ENCODE measurements around the gene TBCK.

TBCK gene
- total RNA-seq = 19.0 to 68.6 (median 38.9) reads per million in 9 experiments

GRCh38 chr4:106315968-106316772, at the start of gene TBCK, which contains the start of gene AIMP1:
Gene TBCK (minus strand): TSS chr4:106316209. CDS start chr4:106308960, 7,249 bp downstream.
Gene AIMP1 (plus strand): TSS chr4:106316550. CDS start chr4:106325010, 8,460 bp downstream.
- H3K27ac Mint-ChIP-seq = no peak within 1 kb of the TSS
- ATAC-seq (replicated peaks) = peak; percentile 84
- no peak within 1 kb of the TSS for H3K4me3 Mint-ChIP-seq
- DNase-seq = peak; percentile 84 to 93 (median 89)
- no peaks in the 10 kb centered on the region for H3K9me3 Mint-ChIP-seq
- no peaks in the 10 kb centered on the region for H3K27me3 Mint-ChIP-seq
- peaks cover 14% of the 10 kb centered on the region for H3K36me3 Mint-ChIP-seq (ENCODE audit: insufficient read depth)
- H3K4me1 Mint-ChIP-seq (ENCODE audit: low read depth in 2 of 2) = peaks cover 14 to 17% of the 10 kb centered on the region in 2 donors

GRCh38 chr4:106365613-106366012, 49.6 kb upstream of the TBCK start:
- Mint-ChIP-seq H3K9me3 (no peaks in the 10 kb centered on the region), H3K36me3 (ENCODE audit: insufficient read depth) (no peaks in the 10 kb centered on the region), H3K4me3 (no peak overlapping the region), H3K27me3 (peaks cover 26 to 35% of the 10 kb centered on the region in 2 donors), H3K4me1 (ENCODE audit: low read depth in 2 of 2) (no peaks in the 10 kb centered on the region), H3K27ac (no peak overlapping the region)
- DNase-seq (no peak), ATAC-seq (replicated peaks) (no peak)

GRCh38 chr4:106364282-106364681, 48.3 kb upstream of the TBCK start:
- ATAC-seq (replicated peaks) (no peak), DNase-seq (no peak)
- Mint-ChIP-seq H3K9me3 (no peaks in the 10 kb centered on the region), H3K36me3 (ENCODE audit: insufficient read depth) (no peaks in the 10 kb centered on the region), H3K27ac (no peak overlapping the region), H3K4me1 (ENCODE audit: low read depth in 2 of 2) (no peaks in the 10 kb centered on the region), H3K27me3 (peaks cover 25 to 26% of the 10 kb centered on the region in 2 donors), H3K4me3 (no peak overlapping the region)

GRCh38 chr4:106362086-106362825, 46.2 kb upstream of the TBCK start:
- H3K4me3 Mint-ChIP-seq = no peak overlapping the region
- H3K36me3 Mint-ChIP-seq (ENCODE audit: insufficient read depth) = no peaks in the 10 kb centered on the region
- ATAC-seq (replicated peaks) = no peak
- H3K9me3 Mint-ChIP-seq = no peaks in the 10 kb centered on the region
- no peaks in the 10 kb centered on the region for H3K4me1 Mint-ChIP-seq (ENCODE audit: low read depth in 2 of 2)
- H3K27me3 Mint-ChIP-seq = peaks cover 11 to 20% of the 10 kb centered on the region in 2 donors
- H3K27ac Mint-ChIP-seq = no peak overlapping the region
- no peak for DNase-seq

GRCh38 chr4:106358899-106359298, 42.9 kb upstream of the TBCK start:
- ATAC-seq (replicated peaks) (no peak), DNase-seq (no peak)
- Mint-ChIP-seq H3K4me1 (ENCODE audit: low read depth in 2 of 2) (peaks cover 0 to 2% of the 10 kb centered on the region in 2 donors), H3K9me3 (no peaks in the 10 kb centered on the region), H3K36me3 (ENCODE audit: insufficient read depth) (no peaks in the 10 kb centered on the region), H3K27me3 (peaks cover 6 to 8% of the 10 kb centered on the region in 2 donors), H3K4me3 (no peak overlapping the region), H3K27ac (no peak overlapping the region)

- H3K9me3 Mint-ChIP-seq = no peaks in the 10 kb centered on the region
- H3K36me3 Mint-ChIP-seq (ENCODE audit: insufficient read depth) = no peaks in the 10 kb centered on the region
- H3K27me3 Mint-ChIP-seq = no peaks in the 10 kb centered on the region
- H3K4me1 Mint-ChIP-seq (ENCODE audit: low read depth in 2 of 2) = peaks cover 0 to 2% of the 10 kb centered on the region in 2 donors
- ATAC-seq (replicated peaks) (no peak), DNase-seq (no peak)
- H3K4me3 Mint-ChIP-seq = no peak overlapping the region
- peak overlapping the region in 1 of 2 donors; percentile 2 for H3K27ac Mint-ChIP-seq
These were observed 39.2 kb upstream of the TBCK start for GRCh38 chr4:106355193-106355592.

- H3K27ac Mint-ChIP-seq = no peak overlapping the region
- H3K9me3 Mint-ChIP-seq = no peaks in the 10 kb centered on the region
- H3K4me1 Mint-ChIP-seq (ENCODE audit: low read depth in 2 of 2) = peaks cover 0 to 2% of the 10 kb centered on the region in 2 donors
- no peak for ATAC-seq (replicated peaks)
- peaks cover 10% of the 10 kb centered on the region for H3K36me3 Mint-ChIP-seq (ENCODE audit: insufficient read depth)
- no peak overlapping the region for H3K4me3 Mint-ChIP-seq
- no peaks in the 10 kb centered on the region for H3K27me3 Mint-ChIP-seq
- DNase-seq = no peak
These were observed 37.8 kb upstream of the TBCK start for GRCh38 chr4:106353786-106354185.

GRCh38 chr4:106351016-106351415, 35.0 kb upstream of the TBCK start:
- ATAC-seq (replicated peaks) (no peak), DNase-seq (no peak)
- Mint-ChIP-seq H3K4me3 (no peak overlapping the region), H3K27ac (no peak overlapping the region), H3K4me1 (ENCODE audit: low read depth in 2 of 2) (peaks cover 0 to 2% of the 10 kb centered on the region in 2 donors), H3K9me3 (no peaks in the 10 kb centered on the region), H3K27me3 (no peaks in the 10 kb centered on the region), H3K36me3 (ENCODE audit: insufficient read depth) (peaks cover 33% of the 10 kb centered on the region)

- DNase-seq (no peak), ATAC-seq (replicated peaks) (no peak)
- Mint-ChIP-seq H3K27me3 (no peaks in the 10 kb centered on the region), H3K27ac (no peak overlapping the region), H3K4me1 (ENCODE audit: low read depth in 2 of 2) (peaks cover 13 to 23% of the 10 kb centered on the region in 2 donors), H3K36me3 (ENCODE audit: insufficient read depth) (peaks cover 47% of the 10 kb centered on the region), H3K9me3 (no peaks in the 10 kb centered on the region), H3K4me3 (no peak overlapping the region)
These were observed 31.2 kb upstream of the TBCK start for GRCh38 chr4:106347167-106347566.

- Mint-ChIP-seq H3K4me3 (peak overlapping the region in 1 of 2 donors; percentile 3), H3K9me3 (no peaks in the 10 kb centered on the region), H3K4me1 (ENCODE audit: low read depth in 2 of 2) (peaks cover 28 to 47% of the 10 kb centered on the region in 2 donors), H3K27me3 (no peaks in the 10 kb centered on the region), H3K36me3 (ENCODE audit: insufficient read depth) (peaks cover 54% of the 10 kb centered on the region), H3K27ac (peak overlapping the region; percentile 2 to 26)
- ATAC-seq (replicated peaks) (no peak), DNase-seq (no peak)
These were observed 28.6 kb upstream of the TBCK start for GRCh38 chr4:106344647-106344970.

GRCh38 chr4:106343865-106344646, 28.0 kb upstream of the TBCK start:
- H3K27me3 Mint-ChIP-seq = no peaks in the 10 kb centered on the region

GRCh38 chr4:106340774-106341173, 24.8 kb upstream of the TBCK start:
- DNase-seq = no peak
- Mint-ChIP-seq H3K4me3 (peak overlapping the region; percentile 12 to 37), H3K27me3 (no peaks in the 10 kb centered on the region), H3K36me3 (ENCODE audit: insufficient read depth) (peaks cover 55% of the 10 kb centered on the region), H3K27ac (no peak overlapping the region), H3K4me1 (ENCODE audit: low read depth in 2 of 2) (peaks cover 35 to 65% of the 10 kb centered on the region in 2 donors), H3K9me3 (peaks cover 0 to 5% of the 10 kb centered on the region in 2 donors)
- no peak for ATAC-seq (replicated peaks)

More at GRCh38 chr4:106343865-106344646, 28.0 kb upstream of the TBCK start:
- Mint-ChIP-seq H3K4me1 (ENCODE audit: low read depth in 2 of 2) (peaks cover 33 to 52% of the 10 kb centered on the region in 2 donors), H3K4me3 (peak overlapping the region in 1 of 2 donors; percentile 3), H3K36me3 (ENCODE audit: insufficient read depth) (peaks cover 53% of the 10 kb centered on the region), H3K9me3 (no peaks in the 10 kb centered on the region), H3K27ac (peak overlapping the region; percentile 2 to 26)
- no peak for DNase-seq
- ATAC-seq (replicated peaks) = no peak

GRCh38 chr4:106339431-106339830, 23.4 kb upstream of the TBCK start:
- Mint-ChIP-seq H3K27ac (peak overlapping the region in 1 of 2 donors; percentile 41), H3K4me3 (no peak overlapping the region), H3K27me3 (no peaks in the 10 kb centered on the region), H3K36me3 (ENCODE audit: insufficient read depth) (peaks cover 58% of the 10 kb centered on the region), H3K4me1 (ENCODE audit: low read depth in 2 of 2) (peaks cover 32 to 67% of the 10 kb centered on the region in 2 donors), H3K9me3 (peaks cover 0 to 5% of the 10 kb centered on the region in 2 donors)
- DNase-seq (no peak), ATAC-seq (replicated peaks) (no peak)

Measured in effector memory CD8-positive, alpha-beta T cell (primary cell).